Chondrocyte (in vitro differentiated cells): ENCODE results near the gene IRAK1BP1. TPM values are rescaled to one million over a fixed set of nuclear protein-coding genes. Genes with fewer than 3 reads are reported as not detected.
"Not testable (repeated sequence)": the region's sequence is repeated elsewhere in the genome, so short reads cannot be mapped to it uniquely, and the experiment has no call there.

Experiments
- DNase-seq: peaks from one replicate; pipeline ENCODE4 v3.0.0; 2021; ENCODE audit warnings: mixed read lengths, low spot score
- H3K27ac Mint-ChIP-seq: one replicate; pipeline ENCODE4 v1.8.0; 2021; ENCODE audit warnings: mild to moderate bottlenecking, moderate library complexity, mixed read lengths; ENCODE audit not compliant: unreplicated experiment
- H3K27me3 Mint-ChIP-seq: 2 replicates; pipeline ENCODE4 v1.8.0; 2021; ENCODE audit warnings: low read depth, mixed read lengths
- H3K36me3 Mint-ChIP-seq: 2 replicates; pipeline ENCODE4 v1.8.0; 2021; ENCODE audit warnings: low read depth, mixed read lengths
- H3K4me1 Mint-ChIP-seq: 2 replicates; pipeline ENCODE4 v1.8.0; 2021; ENCODE audit warnings: low read depth, mild to moderate bottlenecking, mixed read lengths
- H3K4me3 Mint-ChIP-seq: one replicate; pipeline ENCODE4 v1.8.0; 2021; ENCODE audit warnings: mild to moderate bottlenecking, moderate library complexity, mixed read lengths; ENCODE audit not compliant: unreplicated experiment
- H3K9me3 Mint-ChIP-seq: 2 replicates; pipeline ENCODE4 v1.8.0; 2021; ENCODE audit warnings: low read depth, mixed read lengths
- total RNA-seq: library from RNA; stranded (reverse); gene quantifications from 3 replicates; pipeline ENCODE4 v1.2.1, GENCODE V29; 2021
- TF ChIP-seq, protein P1 (sequence below): fragments of 200-600 bp; sonication (generic); IDR thresholded peaks from 2 replicates; pipeline ENCODE4 v1.5.0; 2021; ENCODE audit warnings: antibody characterized with exemption, mild to moderate bottlenecking, moderate library complexity

The IRAK1BP1 gene
- total RNA-seq, 1 donor from 2014 or later = 1.3 TPM

DNA sequence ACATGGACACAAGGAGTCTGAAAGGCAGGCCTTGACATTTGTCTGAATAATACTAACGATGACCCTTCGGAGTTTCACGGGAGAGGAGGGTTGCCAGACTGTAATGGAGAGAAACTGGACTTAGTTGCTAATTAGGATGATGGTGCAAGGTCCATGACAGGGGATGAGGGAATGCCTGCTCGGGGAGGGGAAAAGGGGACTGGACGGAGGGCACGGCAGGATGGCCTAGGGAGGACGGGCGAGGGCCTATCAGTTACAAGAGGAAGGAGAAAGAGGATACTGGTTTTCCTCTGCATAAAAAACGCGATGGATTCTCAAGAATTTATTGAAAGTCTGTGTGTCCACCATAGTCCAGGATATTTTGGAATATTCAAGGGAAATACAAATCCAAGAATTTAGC is 42.7 kb downstream of the IRAK1BP1 start:
- H3K4me1 Mint-ChIP-seq = peaks cover 23% of the 10 kb centered on the region
- peaks cover 10% of the 10 kb centered on the region for H3K9me3 Mint-ChIP-seq
- no peaks in the 10 kb centered on the region for H3K27me3 Mint-ChIP-seq
- no peak overlapping the region for H3K27ac Mint-ChIP-seq
- H3K36me3 Mint-ChIP-seq = peaks cover 1% of the 10 kb centered on the region
- peak overlapping the region; percentile 70 for H3K4me3 Mint-ChIP-seq
- DNase-seq = no peak
- TF ChIP-seq, protein P1, sequence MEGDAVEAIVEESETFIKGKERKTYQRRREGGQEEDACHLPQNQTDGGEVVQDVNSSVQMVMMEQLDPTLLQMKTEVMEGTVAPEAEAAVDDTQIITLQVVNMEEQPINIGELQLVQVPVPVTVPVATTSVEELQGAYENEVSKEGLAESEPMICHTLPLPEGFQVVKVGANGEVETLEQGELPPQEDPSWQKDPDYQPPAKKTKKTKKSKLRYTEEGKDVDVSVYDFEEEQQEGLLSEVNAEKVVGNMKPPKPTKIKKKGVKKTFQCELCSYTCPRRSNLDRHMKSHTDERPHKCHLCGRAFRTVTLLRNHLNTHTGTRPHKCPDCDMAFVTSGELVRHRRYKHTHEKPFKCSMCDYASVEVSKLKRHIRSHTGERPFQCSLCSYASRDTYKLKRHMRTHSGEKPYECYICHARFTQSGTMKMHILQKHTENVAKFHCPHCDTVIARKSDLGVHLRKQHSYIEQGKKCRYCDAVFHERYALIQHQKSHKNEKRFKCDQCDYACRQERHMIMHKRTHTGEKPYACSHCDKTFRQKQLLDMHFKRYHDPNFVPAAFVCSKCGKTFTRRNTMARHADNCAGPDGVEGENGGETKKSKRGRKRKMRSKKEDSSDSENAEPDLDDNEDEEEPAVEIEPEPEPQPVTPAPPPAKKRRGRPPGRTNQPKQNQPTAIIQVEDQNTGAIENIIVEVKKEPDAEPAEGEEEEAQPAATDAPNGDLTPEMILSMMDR = no peak

DNA sequence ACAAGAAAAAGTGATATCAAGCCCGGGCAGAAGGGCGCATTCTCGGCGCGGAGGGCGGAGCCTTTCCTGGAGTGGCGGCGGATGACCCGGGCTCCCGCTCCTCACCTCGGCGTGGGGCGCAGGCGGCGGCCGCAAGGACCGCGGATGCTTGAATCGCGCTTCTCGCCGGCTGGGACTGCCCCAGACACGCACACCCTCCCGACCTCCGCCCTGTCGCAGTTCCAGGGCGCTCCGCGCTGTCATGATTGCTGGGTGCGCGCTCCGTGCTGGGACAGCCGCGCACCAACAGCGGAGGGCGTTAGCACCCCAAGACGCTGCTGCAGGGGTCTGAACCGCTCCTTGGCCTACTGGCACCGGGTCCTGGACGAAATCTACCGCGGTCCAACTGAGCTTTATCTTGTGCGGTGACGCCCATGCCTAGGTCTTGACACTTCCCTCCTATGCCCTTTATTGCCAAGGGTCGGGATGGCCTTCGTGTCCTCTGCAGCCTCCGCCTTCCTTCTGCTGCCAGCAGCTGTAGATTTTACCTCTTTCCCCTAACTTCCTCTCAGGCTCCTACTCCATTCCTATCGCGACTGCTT is 43.3 kb downstream of the IRAK1BP1 start:
- Mint-ChIP-seq H3K4me3 (peak overlapping the region; percentile 70), H3K27ac (no peak overlapping the region), H3K27me3 (no peaks in the 10 kb centered on the region), H3K36me3 (peaks cover 1% of the 10 kb centered on the region), H3K9me3 (peaks cover 12% of the 10 kb centered on the region), H3K4me1 (peaks cover 21% of the 10 kb centered on the region)
- TF ChIP-seq, protein P1 = no peak
- DNase-seq = no peak

DNA sequence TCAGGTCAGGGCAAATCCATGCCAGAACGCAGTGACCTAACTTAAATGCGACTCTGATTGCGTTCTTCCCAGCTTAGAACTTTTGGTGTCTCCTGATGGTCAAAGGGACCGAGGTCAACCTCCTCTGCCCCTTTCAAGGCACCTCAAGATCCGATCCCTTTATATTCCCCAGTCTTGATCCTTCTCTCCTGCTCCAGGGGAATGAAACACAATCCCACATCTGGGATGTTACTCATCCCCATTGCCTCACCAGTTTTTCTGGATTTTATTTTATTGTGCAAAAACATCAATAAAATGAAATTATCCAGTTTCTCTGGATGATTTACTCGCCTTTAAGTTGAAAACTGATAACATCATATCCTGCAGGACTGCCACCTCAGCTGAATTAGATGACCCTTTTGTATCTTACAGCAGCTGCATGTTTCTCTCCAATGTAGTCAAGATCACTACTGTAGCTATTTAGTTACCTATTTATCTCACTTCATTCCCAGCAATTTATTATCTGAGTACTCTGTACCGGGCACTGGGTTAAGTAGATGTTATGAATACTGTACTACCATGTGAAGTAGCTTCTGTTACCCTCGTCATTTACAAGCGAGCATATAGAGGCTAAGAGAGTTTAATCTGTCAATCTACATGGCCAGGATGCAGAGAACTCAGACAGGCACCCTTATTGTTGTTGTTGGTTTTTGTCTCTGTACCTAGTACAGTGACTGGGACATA is 44.0 kb downstream of the IRAK1BP1 start:
- Mint-ChIP-seq H3K4me1 (peaks cover 21% of the 10 kb centered on the region), H3K36me3 (peaks cover 1% of the 10 kb centered on the region), H3K27ac (no peak overlapping the region), H3K4me3 (peak overlapping the region; percentile 70), H3K9me3 (peaks cover 14% of the 10 kb centered on the region), H3K27me3 (no peaks in the 10 kb centered on the region)
- DNase-seq = no peak
- TF ChIP-seq, protein P1 = no peak

DNA sequence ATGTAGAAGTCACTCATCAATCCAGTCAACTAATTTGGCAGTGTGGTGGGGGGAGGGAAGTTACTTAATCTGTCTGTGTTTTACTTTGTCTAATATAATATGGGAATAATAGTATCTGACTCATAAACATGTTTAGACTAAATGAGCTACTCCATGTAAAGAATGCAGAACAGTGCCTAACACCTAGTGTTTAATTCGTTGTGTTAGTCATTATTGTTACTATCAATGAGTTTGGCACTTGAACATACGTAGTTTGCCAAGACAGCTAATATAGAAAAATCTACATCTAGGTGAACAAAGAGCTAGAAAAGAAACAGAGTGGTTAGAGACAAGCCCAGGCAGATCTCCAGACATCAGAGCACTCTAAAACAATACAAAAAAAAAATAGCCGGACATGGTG is 49.1 kb downstream of the IRAK1BP1 start:
- DNase-seq = no peak
- TF ChIP-seq, protein P1 = no peak
- no peak overlapping the region for H3K27ac Mint-ChIP-seq
- no peak overlapping the region for H3K4me3 Mint-ChIP-seq
- H3K27me3 Mint-ChIP-seq = no peaks in the 10 kb centered on the region
- H3K4me1 Mint-ChIP-seq = peaks cover under 1% of the 10 kb centered on the region
- peaks cover 42% of the 10 kb centered on the region for H3K9me3 Mint-ChIP-seq
- H3K36me3 Mint-ChIP-seq = peaks cover 16% of the 10 kb centered on the region

DNA sequence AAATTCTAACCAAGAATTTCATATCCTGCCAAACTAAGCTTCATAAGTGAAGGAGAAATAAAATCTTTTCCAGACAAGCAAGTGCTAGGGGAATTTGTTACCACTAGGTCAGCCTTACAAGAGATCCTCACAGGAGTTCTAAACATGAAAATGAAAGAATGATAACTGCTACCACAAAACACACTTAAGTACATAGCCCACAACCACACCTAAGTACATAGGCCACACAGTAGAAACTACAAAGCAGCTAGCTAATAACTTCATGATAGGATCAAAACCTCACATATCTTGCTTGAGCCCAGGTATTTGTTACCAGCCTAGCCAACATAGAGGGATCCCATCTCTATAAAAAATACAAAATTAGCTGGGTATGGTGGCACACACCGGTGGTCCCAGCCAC is 50.4 kb downstream of the IRAK1BP1 start:
- Mint-ChIP-seq H3K4me1 (no peaks in the 10 kb centered on the region), H3K36me3 (peaks cover 22% of the 10 kb centered on the region), H3K27ac (no peak overlapping the region), H3K4me3 (no peak overlapping the region), H3K9me3 (peaks cover 53% of the 10 kb centered on the region), H3K27me3 (no peaks in the 10 kb centered on the region)
- TF ChIP-seq, protein P1 = no peak
- DNase-seq = no peak

DNA sequence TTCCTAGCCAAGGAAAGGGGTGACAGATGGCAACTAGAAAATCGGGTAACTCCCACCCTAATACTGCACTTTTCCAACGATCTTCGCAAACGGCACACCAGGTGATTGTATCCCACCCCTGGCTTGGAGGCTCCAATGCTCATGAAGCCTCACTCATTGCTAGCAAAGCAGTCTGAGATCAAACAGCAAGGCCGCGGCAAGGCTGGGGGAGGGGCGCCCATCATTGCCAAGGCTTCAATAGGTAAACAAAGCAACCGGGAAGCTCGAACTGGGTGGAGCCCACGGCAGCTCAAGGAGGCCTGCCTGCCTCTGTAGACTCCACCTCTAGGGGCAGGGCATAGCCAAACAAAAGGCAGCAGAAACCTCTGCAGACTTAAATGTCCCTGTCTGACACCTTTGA is 53.8 kb downstream of the IRAK1BP1 start:
- Mint-ChIP-seq H3K36me3 (peaks cover 38% of the 10 kb centered on the region), H3K9me3 (peaks cover 74% of the 10 kb centered on the region)
- H3K27ac Mint-ChIP-seq, H3K4me3 Mint-ChIP-seq, DNase-seq, H3K27me3 Mint-ChIP-seq, H3K4me1 Mint-ChIP-seq: not testable (repeated sequence)
